ENCODE results near the gene RPL6. TPM values are rescaled to one million over a fixed set of nuclear protein-coding genes. Genes with fewer than 3 reads are reported as not detected.
A peak's percentile ranks its signal among the peaks of the same experiment; 100 is the strongest.
"Not testable (repeated sequence)": the region's sequence is repeated elsewhere in the genome, so short reads cannot be mapped to it uniquely, and the experiment has no call there.

The RPL6 gene
- total RNA-seq, result 1,628 to 1,718 TPM (median 1,717 TPM) in 3 replicates

DNA sequence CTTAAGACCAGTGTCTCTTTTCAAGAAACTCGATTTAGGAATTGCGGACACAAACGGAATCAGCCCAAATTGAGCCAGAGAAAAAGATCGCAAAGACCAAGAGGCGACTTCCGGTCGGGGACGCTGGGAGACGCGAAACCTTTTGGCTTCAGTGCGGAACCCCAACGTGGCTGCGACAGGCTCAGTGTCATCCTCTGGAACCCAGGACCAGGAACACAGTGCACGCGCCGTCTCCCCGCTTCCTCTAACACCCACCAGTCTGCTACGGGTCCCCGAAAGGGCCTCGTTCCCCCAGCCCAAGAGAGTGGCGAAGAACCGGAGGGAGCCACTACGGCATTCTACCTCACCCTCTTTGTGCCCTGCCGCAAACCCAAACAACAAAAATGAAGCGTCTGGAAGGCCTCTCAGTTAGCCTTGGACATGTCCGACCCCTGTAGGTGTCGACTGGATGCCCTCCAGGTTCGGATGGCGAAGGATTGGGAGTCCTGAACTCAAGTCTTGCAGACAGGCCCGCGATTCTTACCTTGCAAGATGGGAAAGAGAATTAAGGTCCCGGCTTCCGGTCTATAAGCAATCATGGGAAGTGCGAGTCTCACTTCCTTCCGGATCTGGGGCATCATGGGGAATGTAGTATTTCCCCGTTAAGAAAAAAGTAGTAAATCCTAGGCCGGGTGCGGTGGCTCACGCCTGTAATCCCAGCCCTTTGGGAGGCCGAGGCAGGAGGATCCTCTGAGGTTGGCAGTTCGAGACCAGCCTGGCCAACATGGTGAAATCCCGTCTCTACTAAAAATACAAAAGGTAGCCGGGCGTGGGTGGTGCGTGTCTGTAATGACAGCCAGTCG is at the start of gene RPL6:
TSS of gene RPL6 (minus strand) at position 542 of the 842 bp plus-strand sequence. CDS start 949 bp downstream, outside the sequence.
- Mint-ChIP-seq H3K36me3 (peaks cover 23% of the 10 kb centered on the region), H3K4me1 (peaks cover 22% of the 10 kb centered on the region), H3K27ac (peak within 1 kb of the TSS; percentile 100)

GRCh38 chr12:112458751-112459150 is 49.3 kb upstream of the RPL6 start:
- peaks cover 38% of the 10 kb centered on the region for H3K36me3 Mint-ChIP-seq
- no peak overlapping the region for H3K4me3 Mint-ChIP-seq
- H3K27me3 Mint-ChIP-seq (ENCODE audit: low read depth), result no peaks in the 10 kb centered on the region
- TF ChIP-seq, protein P1, sequence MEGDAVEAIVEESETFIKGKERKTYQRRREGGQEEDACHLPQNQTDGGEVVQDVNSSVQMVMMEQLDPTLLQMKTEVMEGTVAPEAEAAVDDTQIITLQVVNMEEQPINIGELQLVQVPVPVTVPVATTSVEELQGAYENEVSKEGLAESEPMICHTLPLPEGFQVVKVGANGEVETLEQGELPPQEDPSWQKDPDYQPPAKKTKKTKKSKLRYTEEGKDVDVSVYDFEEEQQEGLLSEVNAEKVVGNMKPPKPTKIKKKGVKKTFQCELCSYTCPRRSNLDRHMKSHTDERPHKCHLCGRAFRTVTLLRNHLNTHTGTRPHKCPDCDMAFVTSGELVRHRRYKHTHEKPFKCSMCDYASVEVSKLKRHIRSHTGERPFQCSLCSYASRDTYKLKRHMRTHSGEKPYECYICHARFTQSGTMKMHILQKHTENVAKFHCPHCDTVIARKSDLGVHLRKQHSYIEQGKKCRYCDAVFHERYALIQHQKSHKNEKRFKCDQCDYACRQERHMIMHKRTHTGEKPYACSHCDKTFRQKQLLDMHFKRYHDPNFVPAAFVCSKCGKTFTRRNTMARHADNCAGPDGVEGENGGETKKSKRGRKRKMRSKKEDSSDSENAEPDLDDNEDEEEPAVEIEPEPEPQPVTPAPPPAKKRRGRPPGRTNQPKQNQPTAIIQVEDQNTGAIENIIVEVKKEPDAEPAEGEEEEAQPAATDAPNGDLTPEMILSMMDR (IDR thresholded peaks at IDR 0.05; ENCODE audit: unreplicated experiment), result no peak
- H3K4me1 Mint-ChIP-seq, result no peaks in the 10 kb centered on the region
- peaks cover 4% of the 10 kb centered on the region for H3K9me3 Mint-ChIP-seq
- H3K27ac Mint-ChIP-seq, result no peak overlapping the region
- DNase-seq (ENCODE audit: low spot score in 2 of 2, unreplicated experiment in 2 of 2), result no peak

More for the DNA sequence above, at the start of gene RPL6:
- no peaks in the 10 kb centered on the region for H3K9me3 Mint-ChIP-seq
- TF ChIP-seq, protein P1 (IDR thresholded peaks at IDR 0.05; ENCODE audit: unreplicated experiment), result no peak
- H3K27me3 Mint-ChIP-seq (ENCODE audit: low read depth), result no peaks in the 10 kb centered on the region
- peak within 1 kb of the TSS; percentile 100 for H3K4me3 Mint-ChIP-seq
- DNase-seq (ENCODE audit: low spot score in 2 of 2, unreplicated experiment in 2 of 2), result peak; percentile 36 to 66

- Mint-ChIP-seq H3K4me3 (no peak overlapping the region), H3K27me3 (ENCODE audit: low read depth) (no peaks in the 10 kb centered on the region), H3K9me3 (peaks cover 4% of the 10 kb centered on the region), H3K4me1 (no peaks in the 10 kb centered on the region), H3K27ac (no peak overlapping the region), H3K36me3 (peaks cover 40% of the 10 kb centered on the region)
- no peak for DNase-seq (ENCODE audit: low spot score in 2 of 2, unreplicated experiment in 2 of 2)
- TF ChIP-seq, protein P1 (IDR thresholded peaks at IDR 0.05; ENCODE audit: unreplicated experiment), result no peak
Measured at GRCh38 chr12:112458330-112458729, 48.9 kb upstream of the RPL6 start.

- not testable (repeated sequence) for H3K27me3 Mint-ChIP-seq (ENCODE audit: low read depth); DNase-seq (ENCODE audit: low spot score in 2 of 2, unreplicated experiment in 2 of 2); H3K27ac Mint-ChIP-seq; H3K4me3 Mint-ChIP-seq; H3K4me1 Mint-ChIP-seq; H3K9me3 Mint-ChIP-seq
- H3K36me3 Mint-ChIP-seq, result peaks cover 40% of the 10 kb centered on the region
Measured at GRCh38 chr12:112457142-112457541, 47.7 kb upstream of the RPL6 start.

- Mint-ChIP-seq H3K27me3 (ENCODE audit: low read depth) (no peaks in the 10 kb centered on the region), H3K4me1 (no peaks in the 10 kb centered on the region), H3K36me3 (peaks cover 37% of the 10 kb centered on the region), H3K9me3 (peaks cover 4% of the 10 kb centered on the region), H3K27ac (no peak overlapping the region), H3K4me3 (no peak overlapping the region)
- no peak for DNase-seq (ENCODE audit: low spot score in 2 of 2, unreplicated experiment in 2 of 2)
- TF ChIP-seq, protein P1 (IDR thresholded peaks at IDR 0.05; ENCODE audit: unreplicated experiment), result no peak
Measured at GRCh38 chr12:112456029-112456428, 46.6 kb upstream of the RPL6 start.

- Mint-ChIP-seq H3K27ac (no peak overlapping the region), H3K27me3 (ENCODE audit: low read depth) (no peaks in the 10 kb centered on the region), H3K4me1 (no peaks in the 10 kb centered on the region), H3K9me3 (no peaks in the 10 kb centered on the region), H3K36me3 (peaks cover 23% of the 10 kb centered on the region), H3K4me3 (no peak overlapping the region)
- TF ChIP-seq, protein P1 (IDR thresholded peaks at IDR 0.05; ENCODE audit: unreplicated experiment), result no peak
- no peak for DNase-seq (ENCODE audit: low spot score in 2 of 2, unreplicated experiment in 2 of 2)
Measured at GRCh38 chr12:112450725-112451124, 41.3 kb upstream of the RPL6 start.

GRCh38 chr12:112448165-112448564 is 38.8 kb upstream of the RPL6 start:
- not testable (repeated sequence) for DNase-seq (ENCODE audit: low spot score in 2 of 2, unreplicated experiment in 2 of 2); H3K27me3 Mint-ChIP-seq (ENCODE audit: low read depth); H3K9me3 Mint-ChIP-seq; H3K27ac Mint-ChIP-seq; H3K4me1 Mint-ChIP-seq; H3K4me3 Mint-ChIP-seq
- peaks cover 16% of the 10 kb centered on the region for H3K36me3 Mint-ChIP-seq
